Peyer's patch (tissue), 4 donors: ENCODE results near the gene SACS.

Experiments
- CTCF ChIP-seq, 6 experiments: fragments of 450-650 bp in 4 of 6; fragments of 200-600 bp in 2 of 6; sonication (generic) in 1 of 6; IDR thresholded peaks; one replicate each; pipeline ENCODE4 v1.5.1; 2017 to 2019; ENCODE audit warnings: antibody characterized with exemption in 6 of 6, mild to moderate bottlenecking in 3 of 6, moderate library complexity in 1 of 6
- POLR2A ChIP-seq, 2 donors: fragments of 450-650 bp; IDR thresholded peaks; one replicate each; pipeline ENCODE4 v1.5.1; 2017; ENCODE audit warnings: antibody characterized with exemption in 2 of 2, mild to moderate bottlenecking in 2 of 2, moderate library complexity in 2 of 2

DNA sequence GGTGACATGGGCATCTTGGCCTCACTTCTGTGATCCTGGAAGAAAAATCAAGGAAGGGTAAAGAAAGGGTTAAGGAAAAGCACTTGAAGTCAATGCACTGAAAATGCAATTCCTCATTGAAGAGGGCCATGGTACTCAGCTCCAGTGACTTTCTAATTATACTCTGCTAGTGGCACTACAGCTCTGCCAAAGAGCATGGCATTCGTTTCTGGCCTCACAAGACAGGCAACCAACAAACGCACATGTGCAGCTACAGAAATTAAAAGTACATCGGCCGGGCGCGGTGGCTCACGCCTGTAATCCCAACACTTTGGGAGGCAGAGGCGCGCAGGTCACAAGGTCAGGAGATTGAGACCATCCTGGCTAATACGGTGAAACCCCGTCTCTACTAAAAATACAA, 21.8 kb downstream of the SACS start:
- no peak for TF ChIP-seq CTCF (IDR thresholded peaks at IDR 0.05)
- no peak for TF ChIP-seq POLR2A (IDR thresholded peaks at IDR 0.05)
